GM12874 (cell line): ENCODE results near the gene KCNK2.

Experiments
- TF ChIP-seq, protein P1 (sequence below): IDR thresholded peaks from 2 replicates; pipeline ENCODE4 v1.5.1; 2011; ENCODE audit warnings: low read depth, mild to moderate bottlenecking, control low read depth, low read length, moderate library complexity; ENCODE audit not compliant: insufficient read depth

Gene KCNK2

GRCh38 chr1:215188302-215188950, 105.9 kb downstream of the KCNK2 start:
- TF ChIP-seq, protein P1, sequence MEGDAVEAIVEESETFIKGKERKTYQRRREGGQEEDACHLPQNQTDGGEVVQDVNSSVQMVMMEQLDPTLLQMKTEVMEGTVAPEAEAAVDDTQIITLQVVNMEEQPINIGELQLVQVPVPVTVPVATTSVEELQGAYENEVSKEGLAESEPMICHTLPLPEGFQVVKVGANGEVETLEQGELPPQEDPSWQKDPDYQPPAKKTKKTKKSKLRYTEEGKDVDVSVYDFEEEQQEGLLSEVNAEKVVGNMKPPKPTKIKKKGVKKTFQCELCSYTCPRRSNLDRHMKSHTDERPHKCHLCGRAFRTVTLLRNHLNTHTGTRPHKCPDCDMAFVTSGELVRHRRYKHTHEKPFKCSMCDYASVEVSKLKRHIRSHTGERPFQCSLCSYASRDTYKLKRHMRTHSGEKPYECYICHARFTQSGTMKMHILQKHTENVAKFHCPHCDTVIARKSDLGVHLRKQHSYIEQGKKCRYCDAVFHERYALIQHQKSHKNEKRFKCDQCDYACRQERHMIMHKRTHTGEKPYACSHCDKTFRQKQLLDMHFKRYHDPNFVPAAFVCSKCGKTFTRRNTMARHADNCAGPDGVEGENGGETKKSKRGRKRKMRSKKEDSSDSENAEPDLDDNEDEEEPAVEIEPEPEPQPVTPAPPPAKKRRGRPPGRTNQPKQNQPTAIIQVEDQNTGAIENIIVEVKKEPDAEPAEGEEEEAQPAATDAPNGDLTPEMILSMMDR, result no peak

GRCh38 chr1:215192306-215192705, 109.8 kb downstream of the KCNK2 start:
- TF ChIP-seq, protein P1, result no peak

- TF ChIP-seq, protein P1, result no peak
Measured at GRCh38 chr1:215198021-215198420, 115.5 kb downstream of the KCNK2 start.

GRCh38 chr1:215200121-215200520, 117.6 kb downstream of the KCNK2 start:
- TF ChIP-seq, protein P1, result no peak

DNA sequence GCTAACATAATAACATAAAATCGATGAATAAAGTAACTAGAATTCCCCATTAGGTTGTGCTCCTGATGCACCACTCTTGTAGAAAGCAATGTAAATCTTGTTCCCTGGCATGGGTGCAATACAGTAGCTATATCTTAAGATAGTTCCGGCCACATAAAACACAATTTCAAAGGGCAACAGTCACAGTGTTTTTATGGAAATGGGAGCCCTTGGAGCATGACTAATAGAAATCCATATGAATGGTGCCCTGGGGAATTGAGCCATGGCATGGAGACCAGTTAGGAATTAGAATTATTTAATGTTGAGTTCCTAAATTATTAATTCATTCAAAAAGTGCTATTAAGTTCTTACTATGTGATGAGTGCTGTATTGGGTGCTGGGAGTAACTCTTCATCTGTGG, 118.7 kb downstream of the KCNK2 start:
- TF ChIP-seq, protein P1, result no peak

DNA sequence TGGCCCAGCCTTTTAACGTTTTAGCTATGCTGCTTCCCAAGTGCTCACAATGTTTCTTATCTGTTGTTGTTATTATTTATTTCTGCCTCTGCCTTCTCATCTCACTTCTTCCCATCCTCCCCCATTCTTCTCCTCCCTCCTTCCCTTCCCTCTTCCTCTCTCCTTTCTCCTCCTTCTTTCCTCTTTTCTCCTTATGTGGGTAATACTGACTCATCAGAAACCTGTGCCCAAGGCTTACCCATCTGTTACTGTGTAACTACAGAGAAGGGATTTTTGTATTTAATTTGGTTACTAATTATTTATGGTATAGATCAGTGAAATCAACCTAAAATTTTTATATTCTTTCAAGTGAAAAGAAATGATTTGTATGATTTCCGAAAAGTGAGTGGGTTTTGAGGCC, 120.3 kb downstream of the KCNK2 start:
- TF ChIP-seq, protein P1, result no peak

GRCh38 chr1:215210167-215210566, 127.6 kb downstream of the KCNK2 start:
- TF ChIP-seq, protein P1, result no peak

DNA sequence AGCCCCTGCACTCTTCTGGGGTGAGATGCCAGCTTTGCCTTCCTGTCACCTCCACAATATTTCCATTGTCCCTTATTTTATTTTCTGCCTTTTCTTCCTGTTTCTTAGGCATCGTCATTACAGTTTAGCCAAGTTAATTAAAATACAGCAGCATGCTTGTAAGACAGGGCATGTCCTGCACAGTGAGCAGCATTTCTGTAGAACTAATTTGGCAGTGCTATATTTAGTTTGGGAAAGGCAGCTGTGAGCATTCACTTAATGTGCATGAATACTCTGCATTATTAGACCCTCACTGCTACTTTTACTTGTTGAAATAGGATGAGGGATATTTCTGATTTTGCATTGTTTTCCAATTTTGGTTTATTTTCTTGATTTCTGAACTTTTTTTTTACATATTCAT, 133.3 kb downstream of the KCNK2 start:
- TF ChIP-seq, protein P1, result no peak
